Ovary (tissue), 9 donors: ENCODE data around the gene XCL2. TPM values are rescaled to one million over a fixed set of nuclear protein-coding genes. Genes with fewer than 3 reads are reported as not detected.

Experiments
- DNase-seq, 5 donors: peaks; one replicate each; pipeline ENCODE4 v3.0.0-alpha.2; 2019 to 2020
- H3K27ac ChIP-seq, 2 donors: fragments of 200-600 bp; one replicate each; pipeline versions ENCODE4 v1.5.1 to v1.8.0; 2019 to 2022
- H3K27me3 ChIP-seq: fragments of 200-600 bp; one replicate; pipeline ENCODE4 v1.8.0; 2022
- H3K36me3 ChIP-seq: fragments of 200-600 bp; sonication (generic); one replicate; pipeline ENCODE4 v1.5.1; 2019
- H3K4me1 ChIP-seq: one replicate; pipeline ENCODE4 v1.8.1; 2013; ENCODE audit warnings: mild to moderate bottlenecking, moderate library complexity; ENCODE audit not compliant: insufficient read depth
- H3K4me3 ChIP-seq: fragments of 200-600 bp; sonication (generic); one replicate; pipeline ENCODE4 v1.5.1; 2017
- H3K9me3 ChIP-seq, 2 donors: fragments of 200-600 bp in 1 of 2; sonication (generic) in 1 of 2; one replicate each; pipeline versions ENCODE4 v1.5.1 to v1.8.1; 2013 to 2019; ENCODE audit warnings: mild to moderate bottlenecking in 1 of 2, moderate library complexity in 1 of 2
- CTCF ChIP-seq, 3 donors: fragments of 450-650 bp in 2 of 3; fragments of 200-600 bp in 1 of 3; IDR thresholded peaks; one replicate each; pipeline versions ENCODE4 v1.5.1 to v1.8.0; 2016 to 2022; ENCODE audit warnings: antibody characterized with exemption in 3 of 3, mild to moderate bottlenecking in 1 of 3
- EP300 ChIP-seq: sonication (generic); formaldehyde crosslinking; IDR thresholded peaks from one replicate; pipeline ENCODE4 v1.6.1; 2017; ENCODE audit warnings: antibody characterized with exemption
- POLR2A ChIP-seq: fragments of 450-650 bp; IDR thresholded peaks from one replicate; pipeline ENCODE4 v1.6.1; 2017; ENCODE audit warnings: antibody characterized with exemption, mild to moderate bottlenecking, moderate library complexity
- WGBS, 3 donors: extraction: QIAGEN DNeasy Blood & Tissue Kit in 1 of 3; methylation state at CpG; one replicate each; pipeline versions ENCODE4 v1.1.5 to v1.1.7; 2013 to 2017; 5-methylcytosine and 5-hydroxymethylcytosine counted together
- intact Hi-C, 4 donors: fragments of 100-400 bp; cut with DNase I; formaldehyde crosslinking; loops; one replicate each; pipeline versions ENCODE4 v1.11.0 to v1.15.1; 2022 to 2023
- polyA plus RNA-seq, 2 donors: library from polyadenylated mRNA; stranded (reverse); fragments of 200-250 nt in 1 of 2; fragments of 350-450 nt in 1 of 2; fragmentation: Illumina TruSeq in 1 of 2; extraction: RNeasy Lipid Tissue Mini Kit (QIAGEN cat#74804) in 1 of 2; gene quantifications; one replicate each; pipeline ENCODE4 v1.2.3, GENCODE V29; 2013 to 2014
- total RNA-seq, 7 donors: library from RNA; depleted of rRNA in 2 of 7; stranded (reverse); fragments of >200 nt in 2 of 7; fragmentation: NEBNext Ultra II Directional in 3 of 7; extraction: Animal tissue kit (Norgen Biotek cat#: 25700) in 3 of 7; gene quantifications; one replicate each; pipeline versions ENCODE4 v1.1.0 to v1.2.4, GENCODE V29; 2016 to 2023
- donor health status: DM: no; HTN: no; CAD: no; lungs with moderate emphysema.
- donor health status: DM: no; HTN: no; CAD: no.
- donor health status: Bipolar disorder and iron deficiency.
- donor health status: DM: yes; HTN: yes; CAD: no.
- donor health status: DM: no; HTN: no; CAD: no.
- donor health status: DM: yes; HTN: yes; CAD: no.

Gene XCL2
- total and polyA plus RNA-seq, 9 donors = 0.48 to 3.9 (median 0.70) TPM; not detected in 3

DNA sequence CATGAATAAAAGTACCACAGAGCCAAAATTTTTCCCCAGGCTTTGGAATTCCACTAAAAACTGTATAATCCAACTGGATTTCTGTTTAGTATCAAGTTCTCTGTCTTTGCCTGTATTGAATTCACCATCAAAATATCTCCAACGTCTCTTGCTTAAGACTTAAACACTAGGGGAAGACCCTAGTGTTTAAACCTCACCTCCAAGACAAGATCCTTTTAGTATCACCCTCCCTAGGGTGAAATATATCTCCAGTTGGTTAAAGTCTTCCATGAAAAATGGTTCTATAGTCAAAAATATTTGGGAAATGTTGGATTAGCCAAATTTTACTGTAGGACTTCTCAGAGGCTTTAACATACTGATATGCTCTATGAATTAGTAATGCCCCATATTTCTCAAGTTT lies 24.5 kb upstream of the XCL2 start:
- intact Hi-C loops = no loop called here

DNA sequence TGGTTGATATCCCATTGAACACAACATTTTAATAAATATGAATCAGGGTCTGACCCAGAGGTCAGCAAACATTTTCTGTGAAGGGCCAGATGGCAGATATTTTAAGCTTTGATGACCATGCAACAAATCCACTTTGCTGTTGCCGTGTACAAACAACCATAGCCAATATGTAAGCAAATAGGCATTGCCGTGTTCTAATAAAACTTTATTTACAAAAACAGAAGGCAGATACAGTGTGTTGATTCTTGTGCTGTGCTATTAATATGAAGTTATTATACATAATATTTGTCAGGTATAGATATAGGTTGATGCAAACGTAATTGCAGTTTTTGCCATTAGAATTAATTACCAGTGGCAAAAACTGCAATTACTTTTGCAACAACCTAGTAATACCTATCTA lies 23.8 kb upstream of the XCL2 start:
- DNase-seq = no peak
- Histone ChIP-seq H3K4me3 (no peak overlapping the region), H3K9me3 (no peaks in the 10 kb centered on the region), H3K27me3 (no peaks in the 10 kb centered on the region), H3K27ac (no peak overlapping the region), H3K36me3 (no peaks in the 10 kb centered on the region), H3K4me1 (no peaks in the 10 kb centered on the region)
- TF ChIP-seq EP300 = no peak
- no peak for TF ChIP-seq POLR2A
- TF ChIP-seq CTCF (IDR thresholded peaks at IDR 0.05) = no peak
- intact Hi-C loops = no loop called here
- 93 to 96% (median 94%) methylated on average over 3 of the region's 3 CpGs for WGBS, 3 donors

More for the DNA sequence above, 24.5 kb upstream of the XCL2 start:
- H3K4me3 ChIP-seq = no peak overlapping the region
- WGBS, 3 donors = 77 to 80% (median 77%) methylated on average over 1 of the region's 1 CpG
- no peaks in the 10 kb centered on the region for H3K36me3 ChIP-seq
- no peaks in the 10 kb centered on the region for H3K27me3 ChIP-seq
- H3K9me3 ChIP-seq = no peaks in the 10 kb centered on the region
- no peaks in the 10 kb centered on the region for H3K4me1 ChIP-seq
- TF ChIP-seq CTCF (IDR thresholded peaks at IDR 0.05) (no peak), EP300 (no peak), POLR2A (no peak)
- no peak overlapping the region for H3K27ac ChIP-seq
- no peak for DNase-seq

- DNase-seq = no peak
- no peaks in the 10 kb centered on the region for H3K4me1 ChIP-seq
- no peak overlapping the region for H3K27ac ChIP-seq
- intact Hi-C loops = no loop called here
- no peaks in the 10 kb centered on the region for H3K9me3 ChIP-seq
- no peaks in the 10 kb centered on the region for H3K27me3 ChIP-seq
- WGBS, 3 donors = 95 to 97% (median 96%) methylated on average over 1 of the region's 1 CpG
- H3K4me3 ChIP-seq = no peak overlapping the region
- no peak for TF ChIP-seq EP300
- TF ChIP-seq POLR2A = no peak
- no peak for TF ChIP-seq CTCF (IDR thresholded peaks at IDR 0.05)
- no peaks in the 10 kb centered on the region for H3K36me3 ChIP-seq
Observed at GRCh38 chr1:168567007-168567406, 23.2 kb upstream of the XCL2 start.

DNA sequence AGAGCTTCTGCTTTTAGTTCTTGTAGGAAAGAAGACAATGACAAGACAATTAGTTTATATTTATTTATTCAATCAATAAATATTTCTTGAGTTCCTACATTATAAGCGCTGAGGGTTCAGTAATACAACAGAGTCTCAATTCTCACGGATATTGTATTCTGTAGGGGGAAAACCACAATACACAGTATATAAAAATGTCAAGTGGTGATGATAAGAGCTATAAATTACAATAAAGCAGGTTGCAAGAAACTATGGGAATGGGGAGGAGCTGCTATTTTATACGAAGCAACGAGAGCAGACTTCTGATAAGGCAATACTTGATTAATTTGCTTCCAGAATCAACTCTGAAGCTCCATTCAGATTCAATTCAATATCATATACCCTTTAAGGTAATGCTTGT lies 22.0 kb upstream of the XCL2 start:
- no peak for DNase-seq
- no peak overlapping the region for H3K4me3 ChIP-seq
- 39 to 45% (median 42%) methylated on average over 4 of the region's 4 CpGs for WGBS, 3 donors
- H3K27me3 ChIP-seq = no peaks in the 10 kb centered on the region
- no peak overlapping the region for H3K27ac ChIP-seq
- H3K9me3 ChIP-seq = no peaks in the 10 kb centered on the region
- no peaks in the 10 kb centered on the region for H3K4me1 ChIP-seq
- intact Hi-C loops = no loop called here
- no peaks in the 10 kb centered on the region for H3K36me3 ChIP-seq
- no peak for TF ChIP-seq EP300

DNA sequence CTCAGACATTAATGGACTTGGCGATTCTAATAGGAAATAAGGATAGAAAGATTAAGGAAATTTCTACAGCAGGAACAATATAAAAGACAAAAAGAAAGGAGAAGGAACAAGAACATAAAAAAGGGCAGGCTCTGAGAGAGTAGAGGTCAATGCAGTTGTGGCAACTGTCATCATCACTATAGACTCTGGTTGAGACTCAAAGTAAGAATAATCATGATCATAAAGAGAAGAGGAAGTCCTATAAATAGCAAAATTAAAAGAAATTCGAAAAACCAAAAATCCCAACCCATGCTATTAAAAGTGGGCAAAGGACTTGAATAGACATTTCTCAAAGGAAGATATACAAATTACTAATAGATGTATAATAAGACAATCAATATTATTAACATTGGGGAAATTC lies 18.2 kb upstream of the XCL2 start:
- WGBS, 3 donors = 78 to 86% (median 82%) methylated on average over 2 of the region's 2 CpGs
- no peaks in the 10 kb centered on the region for H3K27me3 ChIP-seq
- intact Hi-C loops = no loop called here
- no peaks in the 10 kb centered on the region for H3K4me1 ChIP-seq
- no peaks in the 10 kb centered on the region for H3K9me3 ChIP-seq
- H3K27ac ChIP-seq = no peak overlapping the region
- H3K4me3 ChIP-seq = no peak overlapping the region
- H3K36me3 ChIP-seq = no peaks in the 10 kb centered on the region
- DNase-seq = no peak
- TF ChIP-seq POLR2A (no peak), EP300 (no peak), CTCF (IDR thresholded peaks at IDR 0.05) (no peak)
